ENCODE data around the gene ARHGAP32.

ARHGAP32 gene

GRCh38 chr11:129056916-129057315 lies 135.2 kb downstream of the ARHGAP32 start:
- no peak for TF ChIP-seq MYC (IDR thresholded peaks at IDR 0.05; ENCODE audit: low read depth, low read length)
- H3K4me3 ChIP-seq (ENCODE audit: low read depth, low read length), result no peak overlapping the region
- DNase-seq (ENCODE audit: low read depth), result no peak

- no peak for DNase-seq (ENCODE audit: low read depth)
- no peak overlapping the region for H3K4me3 ChIP-seq (ENCODE audit: low read depth, low read length)
- TF ChIP-seq CTCF (IDR thresholded peaks at IDR 0.05; ENCODE audit: low read depth, low read length), result no peak
- no peak for TF ChIP-seq MYC (IDR thresholded peaks at IDR 0.05; ENCODE audit: low read depth, low read length)
- TF ChIP-seq MAX (IDR thresholded peaks at IDR 0.05; ENCODE audit: low read depth, low read length), result no peak
- no peak for TF ChIP-seq POLR2A (IDR thresholded peaks at IDR 0.05; ENCODE audit: extremely low read depth, insufficient read length)
These were observed 136.9 kb downstream of the ARHGAP32 start for GRCh38 chr11:129055196-129055595.

- no peak for DNase-seq (ENCODE audit: low read depth)
- H3K4me3 ChIP-seq (ENCODE audit: low read depth, low read length), result no peak overlapping the region
- no peak for TF ChIP-seq MAX (IDR thresholded peaks at IDR 0.05; ENCODE audit: low read depth, low read length)
- no peak for TF ChIP-seq POLR2A (IDR thresholded peaks at IDR 0.05; ENCODE audit: extremely low read depth, insufficient read length)
- TF ChIP-seq MYC (IDR thresholded peaks at IDR 0.05; ENCODE audit: low read depth, low read length), result no peak
- TF ChIP-seq CTCF (IDR thresholded peaks at IDR 0.05; ENCODE audit: low read depth, low read length), result no peak
These were observed 143.2 kb downstream of the ARHGAP32 start for GRCh38 chr11:129048911-129049310.

GRCh38 chr11:129045150-129045549 lies 147.0 kb downstream of the ARHGAP32 start:
- no peak for DNase-seq (ENCODE audit: low read depth)
- no peak overlapping the region for H3K4me3 ChIP-seq (ENCODE audit: low read depth, low read length)
- TF ChIP-seq MAX (IDR thresholded peaks at IDR 0.05; ENCODE audit: low read depth, low read length) (no peak), POLR2A (IDR thresholded peaks at IDR 0.05; ENCODE audit: extremely low read depth, insufficient read length) (no peak), MYC (IDR thresholded peaks at IDR 0.05; ENCODE audit: low read depth, low read length) (no peak), CTCF (IDR thresholded peaks at IDR 0.05; ENCODE audit: low read depth, low read length) (no peak)

GRCh38 chr11:129042503-129042902 lies 149.6 kb downstream of the ARHGAP32 start:
- no peak overlapping the region for H3K4me3 ChIP-seq (ENCODE audit: low read depth, low read length)
- no peak for DNase-seq (ENCODE audit: low read depth)
- no peak for TF ChIP-seq CTCF (IDR thresholded peaks at IDR 0.05; ENCODE audit: low read depth, low read length)
- TF ChIP-seq POLR2A (IDR thresholded peaks at IDR 0.05; ENCODE audit: extremely low read depth, insufficient read length), result no peak
- TF ChIP-seq MAX (IDR thresholded peaks at IDR 0.05; ENCODE audit: low read depth, low read length), result no peak

- H3K4me3 ChIP-seq (ENCODE audit: low read depth, low read length), result no peak overlapping the region
- no peak for DNase-seq (ENCODE audit: low read depth)
These were observed 150.5 kb downstream of the ARHGAP32 start for GRCh38 chr11:129041611-129042018.

More at GRCh38 chr11:129041611-129042018, 150.5 kb downstream of the ARHGAP32 start:
- TF ChIP-seq MYC (IDR thresholded peaks at IDR 0.05; ENCODE audit: low read depth, low read length), result no peak
- no peak for TF ChIP-seq CTCF (IDR thresholded peaks at IDR 0.05; ENCODE audit: low read depth, low read length)
- TF ChIP-seq MAX (IDR thresholded peaks at IDR 0.05; ENCODE audit: low read depth, low read length), result no peak
- no peak for TF ChIP-seq POLR2A (IDR thresholded peaks at IDR 0.05; ENCODE audit: extremely low read depth, insufficient read length)

All from NB4 (cell line).